K562 (cell line): ENCODE data around the gene ZDHHC3. TPM values are rescaled to one million over a fixed set of nuclear protein-coding genes. Genes with fewer than 3 reads are reported as not detected.

Source experiments
- ATAC-seq: fragments of 200-7000 bp; cut with Tn5 transposase; 3 replicates; pipeline ENCODE4 v1.9.1; 2020; ENCODE audit warnings: moderate library complexity
- BruUV-seq: library from RNA; stranded (reverse); fragments of 400-500 nt; replicated peaks from 2 replicates; lab custom pipeline; 2021; lab: Mats Ljungman, UMichigan
- CTCF ChIA-PET: fragments of 300-600 bp; formaldehyde crosslinking; extraction: SDS; loops from one replicate; lab custom pipeline; 2021; ENCODE audit warnings: low intra/inter-chr PET ratio; lab: Yijun Ruan, JAX
- POLR2A ChIA-PET: fragments of 300-600, 350-650 bp; sonication (Branson Sonifier 250); formaldehyde crosslinking; extraction: SDS; loops from one replicate; lab custom pipeline; 2021; ENCODE audit warnings: antibody characterized with exemption, inconsistent platforms; lab: Yijun Ruan, JAX
- DNase-seq, 4 experiments: peaks; one replicate each; pipeline versions ENCODE4 v3.0.0 to v3.0.0-alpha.2; 2011 to 2018; ENCODE audit warnings: low spot score in 3 of 4, mixed read lengths in 3 of 4; ENCODE audit errors: extremely low read depth in 1 of 4
- FAIRE-seq: peaks from 2 replicates; lab custom pipeline; 2011; peaks lifted over from hg19 to GRCh38; lab: Jason Lieb, UNC
- H2AFZ ChIP-seq: 2 replicates; pipeline ENCODE4 v1.6.0; 2011; ENCODE audit warnings: low read depth, low read length, control low read depth, inconsistent platforms
- H3K27ac ChIP-seq: fragments of 200-600 bp; 3 replicates; pipeline ENCODE4 v1.8.0; 2011; ENCODE audit warnings: low read depth, mild to moderate bottlenecking, control low read depth, inconsistent platforms, low read length, moderate library complexity, mixed read lengths; ENCODE audit errors: extremely low read depth
- H3K27me3 ChIP-seq, 2 experiments: fragments of 300-600 bp in 1 of 2; 2 replicates in 1 of 2; 3 replicates in 1 of 2; pipeline versions ENCODE4 v1.6.0 to v1.8.0; 2011; ENCODE audit warnings: inconsistent platforms in 2 of 2, low read length in 2 of 2, mild to moderate bottlenecking in 1 of 2, mixed read lengths in 1 of 2, moderate library complexity in 1 of 2; ENCODE audit not compliant: control insufficient read depth in 2 of 2, insufficient read depth in 2 of 2
- H3K36me3 ChIP-seq: fragments of 300-600 bp; 3 replicates; pipeline ENCODE4 v1.8.0; 2011; ENCODE audit warnings: mild to moderate bottlenecking, low read length, inconsistent platforms; ENCODE audit not compliant: control insufficient read depth, insufficient read depth
- H3K4me1 ChIP-seq, 2 experiments: fragments of 200-600 bp in 1 of 2; replicated peaks in 1 of 2; 2 replicates in 1 of 2; 3 replicates in 1 of 2; pipeline versions ENCODE4 v1.5.1 to v1.8.0; 2011; ENCODE audit warnings: inconsistent platforms in 2 of 2, low read length in 2 of 2, mild to moderate bottlenecking in 1 of 2, mixed read lengths in 1 of 2, moderate library complexity in 1 of 2; ENCODE audit not compliant: control insufficient read depth in 2 of 2, insufficient read depth in 2 of 2
- H3K4me2 ChIP-seq: 2 replicates; pipeline ENCODE4 v1.6.1; 2011; ENCODE audit warnings: low read length, control low read depth, inconsistent platforms, mixed read lengths; ENCODE audit not compliant: insufficient read depth
- H3K4me3 ChIP-seq: fragments of 200-600 bp; sonication (generic), shearing (Covaris generic); 2 replicates; pipeline ENCODE4 v1.5.1; 2016; ENCODE audit warnings: control low read depth, inconsistent platforms
- H3K79me2 ChIP-seq: fragments of 200-600 bp; 3 replicates; pipeline ENCODE4 v1.8.0; 2011; ENCODE audit warnings: low read length, inconsistent platforms; ENCODE audit not compliant: control insufficient read depth, insufficient read depth
- H3K9ac ChIP-seq, 2 experiments: 2 replicates each; pipeline versions ENCODE4 v1.6.0 to v1.6.1; 2011; ENCODE audit warnings: low read depth in 2 of 2, low read length in 2 of 2, control low read depth in 1 of 2, inconsistent platforms in 1 of 2, mild to moderate bottlenecking in 1 of 2, mixed read lengths in 1 of 2; ENCODE audit not compliant: insufficient read depth in 1 of 2
- H3K9me1 ChIP-seq: one replicate; pipeline ENCODE4 v1.6.0; 2011; ENCODE audit warnings: inconsistent platforms, mild to moderate bottlenecking, low read length, moderate library complexity; ENCODE audit not compliant: control insufficient read depth, insufficient read depth
- H3K9me3 ChIP-seq: replicated peaks from 2 replicates; pipeline ENCODE4 v1.5.1; 2011; ENCODE audit warnings: low read depth, low read length, inconsistent platforms; ENCODE audit not compliant: control insufficient read depth, insufficient read depth
- H4K20me1 ChIP-seq: replicated peaks from 2 replicates; pipeline ENCODE4 v1.6.1; 2011; ENCODE audit warnings: low read length, inconsistent platforms, mixed read lengths; ENCODE audit not compliant: control insufficient read depth, insufficient read depth
- POLR2B ChIP-seq: fragments of 450-650 bp; IDR thresholded peaks from 2 replicates; pipeline ENCODE4 v1.6.1; 2018; ENCODE audit warnings: low read depth; ENCODE audit not compliant: partially characterized antibody
- SMARCA5 ChIP-seq: fragments of 450-650 bp; IDR thresholded peaks from 2 replicates; pipeline ENCODE4 v1.6.1; 2016
- TRIM25 ChIP-seq: fragments of 450-650 bp; IDR thresholded peaks from 2 replicates; pipeline ENCODE4 v1.7.0; 2016; ENCODE audit warnings: borderline replicate concordance
- WGBS: fragments of 100-300 bp; shearing (Covaris generic); methylation state at CpG from one replicate; pipeline ENCODE4 v1.1.6; 2016; ENCODE audit warnings: low coverage, mixed read lengths; ENCODE audit not compliant: insufficient coverage; ENCODE audit errors: missing lambda C conversion rate; 5-methylcytosine and 5-hydroxymethylcytosine counted together
- in situ Hi-C: fragments of 300-500 bp; cut with MboI; formaldehyde crosslinking; loops from 4 replicates; pipeline ENCODE4 v1.15.0; 2018; ENCODE audit warnings: inconsistent platforms, mixed read lengths
- intact Hi-C: fragments of 100-400 bp; cut with micrococcal nuclease; formaldehyde crosslinking; loops from 2 replicates; pipeline ENCODE4 v1.14.2; 2022
- polyA plus RNA-seq, 8 experiments: library from polyadenylated mRNA; depleted of rRNA in 4 of 8; stranded (reverse) in 5 of 8; unstranded in 3 of 8; fragments of >200 nt; fragmentation: Nextera tagmentation in 2 of 8; fragmentation: Illumina TruSeq in 1 of 8; extraction: Ambion mirVana in 2 of 8; extraction: Trizol in 1 of 8; gene quantifications; 2 replicates each; pipeline versions ENCODE4 v1.2.1 to v1.2.3, GENCODE V29; 2011 to 2014; ENCODE audit warnings: inconsistent platforms in 1 of 8, missing spikeins in 1 of 8
- total RNA-seq, 7 experiments: library from RNA; depleted of rRNA in 6 of 7; stranded (reverse); fragments of >200 nt in 6 of 7; fragmentation: Illumina TruSeq in 2 of 7; extraction: Trizol in 2 of 7; gene quantifications; 2 replicates each; pipeline versions ENCODE4 v1.2.1 to v1.2.3, GENCODE V29; 2011 to 2021; ENCODE audit warnings: low replicate concordance in 1 of 7

Gene ZDHHC3
- total and polyA plus RNA-seq, 9 of the 15 experiments (the other 6 are each of a cell fraction or from before 2014, with no cell fraction given): 10.3 to 120 (median 67.2) TPM

- in situ Hi-C loops: no loop called here
- no peak for FAIRE-seq
- POLR2A ChIA-PET: no interaction called here
Observed at GRCh38 chr3:44920081-44920480, 55.9 kb downstream of the ZDHHC3 start.

More at GRCh38 chr3:44920081-44920480, 55.9 kb downstream of the ZDHHC3 start:
- TF ChIP-seq TRIM25 (no peak), SMARCA5 (no peak), POLR2B (no peak)
- intact Hi-C loops: no loop called here
- peaks cover 0 to 7% of the 10 kb centered on the region in 2 experiments; a peak in 2 of 5 replicates for H3K4me1 ChIP-seq
- H3K9ac ChIP-seq: no peak overlapping the region
- no peaks in the 10 kb centered on the region for H3K9me1 ChIP-seq
- no peak overlapping the region for H3K4me2 ChIP-seq
- H4K20me1 ChIP-seq: no peaks in the 10 kb centered on the region
- H3K27me3 ChIP-seq: no peaks in the 10 kb centered on the region
- no TSS peak for BruUV-seq
- no peak for DNase-seq
- no peak overlapping the region for H2AFZ ChIP-seq
- H3K4me3 ChIP-seq: no peak overlapping the region
- H3K27ac ChIP-seq: no peak overlapping the region
- CTCF ChIA-PET: no interaction called here
- peaks cover 20% of the 10 kb centered on the region; the same call in 2 of the 3 replicates for H3K36me3 ChIP-seq
- ATAC-seq: no peak
- no peaks in the 10 kb centered on the region for H3K79me2 ChIP-seq
- H3K9me3 ChIP-seq: no peaks in the 10 kb centered on the region
- 89% methylated on average over 3 of the region's 3 CpGs for WGBS
